HepG2 (cell line): ENCODE measurements around the gene DPEP1. TPM values are rescaled to one million over a fixed set of nuclear protein-coding genes. Genes with fewer than 3 reads are reported as not detected.
A peak's percentile ranks its signal among the peaks of the same experiment; 100 is the strongest.

Source experiments
- ARNT2 ChIP-seq: sonication (generic); formaldehyde crosslinking; IDR thresholded peaks from 2 replicates; pipeline ENCODE4 v1.8.0; 2022; ENCODE audit warnings: mild to moderate bottlenecking, low read depth, missing genetic modification reagents, moderate library complexity
- CBX5 ChIP-seq: sonication (generic); formaldehyde crosslinking; IDR thresholded peaks from 2 replicates; pipeline ENCODE4 v1.4.0; 2020; ENCODE audit warnings: missing genetic modification reagents, borderline replicate concordance
- CC2D1A ChIP-seq: sonication (generic); formaldehyde crosslinking; IDR thresholded peaks from 2 replicates; pipeline ENCODE4 v1.8.1; 2023; ENCODE audit warnings: mild to moderate bottlenecking, missing genetic modification reagents
- CREM ChIP-seq, 2 experiments: sonication (generic) in 1 of 2; formaldehyde crosslinking in 1 of 2; IDR thresholded peaks; 2 replicates each; pipeline versions ENCODE4 v1.4.0 to v1.6.1; 2016 to 2020; ENCODE audit warnings: antibody characterized with exemption in 1 of 2, mild to moderate bottlenecking in 1 of 2, missing genetic modification reagents in 1 of 2
- E2F5 ChIP-seq: sonication (generic); formaldehyde crosslinking; conservative IDR thresholded peaks from 2 replicates; pipeline ENCODE4 v1.4.0; 2020; ENCODE audit warnings: missing genetic modification reagents
- GABPB1 ChIP-seq: IDR thresholded peaks from 2 replicates; pipeline ENCODE4 v1.6.1; 2016; ENCODE audit warnings: mild to moderate bottlenecking, missing genetic modification reagents, moderate library complexity, missing compliant biosample characterization
- IKZF4 ChIP-seq: sonication (generic); formaldehyde crosslinking; IDR thresholded peaks from 2 replicates; pipeline ENCODE4 v1.5.1; 2020; ENCODE audit warnings: borderline replicate concordance, mild to moderate bottlenecking, low read depth, missing genetic modification reagents; ENCODE audit errors: not compliant biosample characterization
- KAT8 ChIP-seq: IDR thresholded peaks from 2 replicates; pipeline ENCODE4 v1.6.1; 2016; ENCODE audit warnings: missing genetic modification reagents, missing compliant biosample characterization
- MZF1 ChIP-seq: sonication (generic); formaldehyde crosslinking; IDR thresholded peaks from 2 replicates; pipeline ENCODE4 v1.8.1; 2023; ENCODE audit warnings: mild to moderate bottlenecking, missing genetic modification reagents, borderline replicate concordance
- PHF8 ChIP-seq: sonication (generic); formaldehyde crosslinking; IDR thresholded peaks from 2 replicates; pipeline ENCODE4 v1.5.0; 2020; ENCODE audit warnings: missing genetic modification reagents
- SAP130 ChIP-seq: IDR thresholded peaks from 2 replicates; pipeline ENCODE4 v1.6.1; 2016; ENCODE audit warnings: low read depth
- SMAD1 ChIP-seq: sonication (generic); formaldehyde crosslinking; IDR thresholded peaks from 2 replicates; pipeline ENCODE4 v1.4.0; 2020; ENCODE audit warnings: missing genetic modification reagents, low read depth, mild to moderate bottlenecking, borderline replicate concordance
- TERF1 ChIP-seq: sonication (generic); formaldehyde crosslinking; IDR thresholded peaks from 2 replicates; pipeline ENCODE4 v1.8.0; 2022; ENCODE audit warnings: mild to moderate bottlenecking, missing genetic modification reagents, moderate library complexity
- TOE1 ChIP-seq: sonication (generic); formaldehyde crosslinking; IDR thresholded peaks from 2 replicates; pipeline ENCODE4 v1.4.0; 2020; ENCODE audit warnings: mild to moderate bottlenecking, missing genetic modification reagents
- ZNF264 ChIP-seq: sonication (generic); formaldehyde crosslinking; IDR thresholded peaks from 2 replicates; pipeline ENCODE4 v1.4.0; 2020; ENCODE audit warnings: missing genetic modification reagents
- ZNF292 ChIP-seq: sonication (generic); formaldehyde crosslinking; IDR thresholded peaks from 2 replicates; pipeline ENCODE4 v1.8.1; 2022; ENCODE audit warnings: mild to moderate bottlenecking, low read depth, missing genetic modification reagents, borderline replicate concordance
- ZNF430 ChIP-seq: sonication (generic); formaldehyde crosslinking; IDR thresholded peaks from 2 replicates; pipeline ENCODE4 v1.9.0; 2021; ENCODE audit warnings: mild to moderate bottlenecking, missing genetic modification reagents
- ZNF460 ChIP-seq: sonication (generic); formaldehyde crosslinking; IDR thresholded peaks from 2 replicates; pipeline ENCODE4 v1.5.1; 2020; ENCODE audit warnings: missing genetic modification reagents, mild to moderate bottlenecking, borderline replicate concordance
- ZNF501 ChIP-seq: sonication (generic); formaldehyde crosslinking; IDR thresholded peaks from 2 replicates; pipeline ENCODE4 v1.5.1; 2020; ENCODE audit warnings: mild to moderate bottlenecking, moderate library complexity, missing genetic modification reagents
- ZNF749 ChIP-seq: sonication (generic); formaldehyde crosslinking; IDR thresholded peaks from 2 replicates; pipeline ENCODE4 v1.8.0; 2022; ENCODE audit warnings: mild to moderate bottlenecking, missing genetic modification reagents, moderate library complexity, borderline replicate concordance
- polyA plus RNA-seq, 8 experiments: library from polyadenylated mRNA; depleted of rRNA in 3 of 8; stranded (reverse) in 7 of 8; unstranded in 1 of 8; fragments of >200 nt; fragmentation: Illumina TruSeq in 4 of 8; extraction: Trizol in 4 of 8; gene quantifications; 2 replicates each; pipeline versions ENCODE4 v1.2.1 to v1.2.3, GENCODE V29; 2011 to 2016; ENCODE audit warnings: low read depth in 4 of 8, missing spikeins in 1 of 8, mixed read lengths in 1 of 8; ENCODE audit not compliant: insufficient read depth in 1 of 8
- total RNA-seq, 5 experiments: library from RNA; depleted of rRNA; stranded (reverse); fragments of >200 nt; fragmentation: Illumina TruSeq; extraction: Trizol; gene quantifications; 2 replicates each; pipeline ENCODE4 v1.2.3, GENCODE V29; 2016; ENCODE audit warnings: low read depth in 1 of 5
- TF ChIP-seq, protein P1 (sequence below): sonication (generic); formaldehyde crosslinking; IDR thresholded peaks from 2 replicates; pipeline ENCODE4 v1.4.0; 2020; ENCODE audit warnings: mild to moderate bottlenecking, missing genetic modification reagents
- TF ChIP-seq, protein P2 (sequence below): sonication (generic); formaldehyde crosslinking; conservative IDR thresholded peaks from 2 replicates; pipeline ENCODE4 v1.4.0; 2020; ENCODE audit warnings: mild to moderate bottlenecking, missing genetic modification reagents, moderate library complexity

The DPEP1 gene
- total and polyA plus RNA-seq, 2 of the 13 experiments (the other 11 are each of a cell fraction or from before 2014, with no cell fraction given) = 37.6 to 52.2 TPM

GRCh38 chr16:89572485-89573205 lies 40.8 kb upstream of the DPEP1 start (continued):
- TF ChIP-seq ZNF501 (CRISPR knock-in tag) (peak; percentile 68; the same call in 1 of the 2 replicates), CREM (IDR thresholded peaks at IDR 0.05) (no peak), CREM (CRISPR knock-in tag; IDR thresholded peaks at IDR 0.05) (no peak), PHF8 (CRISPR knock-in tag) (peak; percentile 62), KAT8 (CRISPR knock-in tag) (peak; percentile 67; the same call in 1 of the 2 replicates), ZNF460 (CRISPR knock-in tag) (peak; percentile 25; the same call in 1 of the 2 replicates), ZNF430 (CRISPR knock-in tag) (peak; percentile 61; the same call in 1 of the 2 replicates), CC2D1A (CRISPR knock-in tag) (no peak), ZNF749 (CRISPR knock-in tag) (no peak), MZF1 (CRISPR knock-in tag) (no peak; the same call in 1 of the 2 replicates), E2F5 (CRISPR knock-in tag) (no peak), TOE1 (CRISPR knock-in tag) (no peak), ARNT2 (peak; percentile 68; the same call in 1 of the 2 replicates), CBX5 (no peak; the same call in 1 of the 2 replicates), IKZF4 (CRISPR knock-in tag) (no peak), SMAD1 (0 out of 2 replicates have a peak, but pooled peaks have one; percentile 58), ZNF292 (CRISPR knock-in tag) (peak; percentile 94), TERF1 (CRISPR knock-in tag) (no peak), GABPB1 (peak; percentile 37; the same call in 1 of the 2 replicates), ZNF264 (CRISPR knock-in tag) (0 out of 2 replicates have a peak, but pooled peaks have one; percentile 65), SAP130 (CRISPR knock-in tag) (peak; percentile 86)
- TF ChIP-seq, protein P1, sequence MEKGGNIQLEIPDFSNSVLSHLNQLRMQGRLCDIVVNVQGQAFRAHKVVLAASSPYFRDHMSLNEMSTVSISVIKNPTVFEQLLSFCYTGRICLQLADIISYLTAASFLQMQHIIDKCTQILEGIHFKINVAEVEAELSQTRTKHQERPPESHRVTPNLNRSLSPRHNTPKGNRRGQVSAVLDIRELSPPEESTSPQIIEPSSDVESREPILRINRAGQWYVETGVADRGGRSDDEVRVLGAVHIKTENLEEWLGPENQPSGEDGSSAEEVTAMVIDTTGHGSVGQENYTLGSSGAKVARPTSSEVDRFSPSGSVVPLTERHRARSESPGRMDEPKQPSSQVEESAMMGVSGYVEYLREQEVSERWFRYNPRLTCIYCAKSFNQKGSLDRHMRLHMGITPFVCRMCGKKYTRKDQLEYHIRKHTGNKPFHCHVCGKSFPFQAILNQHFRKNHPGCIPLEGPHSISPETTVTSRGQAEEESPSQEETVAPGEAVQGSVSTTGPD (CRISPR knock-in tag) = peak; percentile 88
- TF ChIP-seq, protein P2, sequence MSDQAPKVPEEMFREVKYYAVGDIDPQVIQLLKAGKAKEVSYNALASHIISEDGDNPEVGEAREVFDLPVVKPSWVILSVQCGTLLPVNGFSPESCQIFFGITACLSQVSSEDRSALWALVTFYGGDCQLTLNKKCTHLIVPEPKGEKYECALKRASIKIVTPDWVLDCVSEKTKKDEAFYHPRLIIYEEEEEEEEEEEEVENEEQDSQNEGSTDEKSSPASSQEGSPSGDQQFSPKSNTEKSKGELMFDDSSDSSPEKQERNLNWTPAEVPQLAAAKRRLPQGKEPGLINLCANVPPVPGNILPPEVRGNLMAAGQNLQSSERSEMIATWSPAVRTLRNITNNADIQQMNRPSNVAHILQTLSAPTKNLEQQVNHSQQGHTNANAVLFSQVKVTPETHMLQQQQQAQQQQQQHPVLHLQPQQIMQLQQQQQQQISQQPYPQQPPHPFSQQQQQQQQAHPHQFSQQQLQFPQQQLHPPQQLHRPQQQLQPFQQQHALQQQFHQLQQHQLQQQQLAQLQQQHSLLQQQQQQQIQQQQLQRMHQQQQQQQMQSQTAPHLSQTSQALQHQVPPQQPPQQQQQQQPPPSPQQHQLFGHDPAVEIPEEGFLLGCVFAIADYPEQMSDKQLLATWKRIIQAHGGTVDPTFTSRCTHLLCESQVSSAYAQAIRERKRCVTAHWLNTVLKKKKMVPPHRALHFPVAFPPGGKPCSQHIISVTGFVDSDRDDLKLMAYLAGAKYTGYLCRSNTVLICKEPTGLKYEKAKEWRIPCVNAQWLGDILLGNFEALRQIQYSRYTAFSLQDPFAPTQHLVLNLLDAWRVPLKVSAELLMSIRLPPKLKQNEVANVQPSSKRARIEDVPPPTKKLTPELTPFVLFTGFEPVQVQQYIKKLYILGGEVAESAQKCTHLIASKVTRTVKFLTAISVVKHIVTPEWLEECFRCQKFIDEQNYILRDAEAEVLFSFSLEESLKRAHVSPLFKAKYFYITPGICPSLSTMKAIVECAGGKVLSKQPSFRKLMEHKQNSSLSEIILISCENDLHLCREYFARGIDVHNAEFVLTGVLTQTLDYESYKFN (CRISPR knock-in tag) = peak; percentile 94
